ENCODE data around the gene GNAI3.

GNAI3 gene

GRCh38 chr1:109584766-109585165 lies 36.4 kb downstream of the GNAI3 start:
- H3K27ac ChIP-seq = no peak overlapping the region
- no peak for TF ChIP-seq CTCF (conservative IDR thresholded peaks at IDR 0.05)

DNA sequence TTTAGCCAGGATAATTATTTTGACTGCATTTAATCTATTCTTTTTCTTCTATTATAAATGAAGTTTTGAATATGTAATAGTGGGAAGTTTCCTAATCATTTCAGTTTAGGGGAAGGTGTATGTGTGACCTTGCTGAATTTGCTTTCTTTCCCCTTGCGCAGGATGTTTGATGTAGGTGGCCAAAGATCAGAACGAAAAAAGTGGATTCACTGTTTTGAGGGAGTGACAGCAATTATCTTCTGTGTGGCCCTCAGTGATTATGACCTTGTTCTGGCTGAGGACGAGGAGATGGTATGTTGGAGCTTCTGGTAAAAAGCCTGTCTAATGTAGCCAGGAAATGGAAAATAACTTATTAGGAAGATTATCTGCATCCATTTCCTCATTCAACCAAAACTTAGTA lies 37.6 kb downstream of the GNAI3 start:
- no peak overlapping the region for H3K27ac ChIP-seq
- no peak for TF ChIP-seq CTCF (conservative IDR thresholded peaks at IDR 0.05)

GRCh38 chr1:109589177-109589576 lies 40.8 kb downstream of the GNAI3 start:
- TF ChIP-seq CTCF (conservative IDR thresholded peaks at IDR 0.05) = no peak
- H3K27ac ChIP-seq = no peak overlapping the region

GRCh38 chr1:109589679-109590078 lies 41.3 kb downstream of the GNAI3 start:
- TF ChIP-seq CTCF (conservative IDR thresholded peaks at IDR 0.05) = no peak
- no peak overlapping the region for H3K27ac ChIP-seq

- no peak overlapping the region for H3K27ac ChIP-seq
- no peak for TF ChIP-seq CTCF (conservative IDR thresholded peaks at IDR 0.05)
Observed at GRCh38 chr1:109592916-109593315, 44.5 kb downstream of the GNAI3 start.

GRCh38 chr1:109595531-109595930 lies 47.1 kb downstream of the GNAI3 start:
- TF ChIP-seq CTCF (conservative IDR thresholded peaks at IDR 0.05) = no peak
- H3K27ac ChIP-seq = no peak overlapping the region

DNA sequence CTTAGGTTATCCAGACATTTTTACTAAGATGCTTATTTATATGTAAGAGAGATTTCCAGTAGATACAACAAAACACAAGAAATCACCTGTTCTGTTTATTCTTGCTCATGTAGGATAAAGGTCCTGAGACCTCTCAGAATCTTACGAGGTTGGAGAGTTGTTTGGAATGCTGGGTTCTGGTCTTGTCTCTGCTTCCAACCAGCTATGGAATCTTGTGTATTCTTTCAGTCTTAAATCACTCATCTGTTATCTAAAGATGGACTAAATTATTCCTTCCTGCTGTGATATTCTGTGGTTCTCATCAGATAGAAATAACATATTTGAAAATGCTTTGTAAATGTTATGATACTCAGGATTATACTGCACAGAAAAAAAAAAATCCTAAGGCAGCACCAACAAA lies 49.7 kb downstream of the GNAI3 start:
- H3K27ac ChIP-seq = no peak overlapping the region
- no peak for TF ChIP-seq CTCF (conservative IDR thresholded peaks at IDR 0.05)

DNA sequence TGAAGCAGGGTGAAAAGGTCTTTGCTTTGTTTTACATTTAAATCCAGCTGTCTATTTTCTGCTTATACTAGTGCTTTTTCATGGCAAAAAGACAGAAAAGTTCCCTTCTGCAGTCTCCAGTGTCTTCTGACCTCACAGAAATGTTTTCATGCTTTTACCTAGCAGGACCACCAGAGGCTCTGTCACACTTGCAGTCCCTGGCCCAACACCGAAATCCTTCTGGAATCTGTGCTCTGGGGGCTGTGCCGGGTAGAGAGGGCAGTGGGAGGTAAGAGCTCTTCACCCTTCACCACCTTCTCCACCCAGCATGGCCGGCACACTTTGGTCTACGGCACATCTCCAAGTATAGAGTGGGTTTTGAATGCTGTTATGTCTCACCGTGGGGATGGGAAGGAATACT lies 50.2 kb downstream of the GNAI3 start:
- peak; percentile 14; the same call in 1 of the 2 replicates for TF ChIP-seq CTCF (conservative IDR thresholded peaks at IDR 0.05)
- no peak overlapping the region for H3K27ac ChIP-seq

All from VCaP (cell line).